ENCODE measurements around the gene C9orf85. TPM values are rescaled to one million over a fixed set of nuclear protein-coding genes. Genes with fewer than 3 reads are reported as not detected.

Gene C9orf85
- total and polyA plus RNA-seq, 9 of the 15 experiments (the other 6 are each of a cell fraction or from before 2014, with no cell fraction given): 6.7 to 17.6 (median 13.0) TPM

- in situ Hi-C loops (cut with MboI): no loop called here
- no TSS peak for BruUV-seq (replicated peaks)
Observed at GRCh38 chr9:71878327-71879274, 32.8 kb upstream of the C9orf85 start.

More at GRCh38 chr9:71878327-71879274, 32.8 kb upstream of the C9orf85 start:
- 97% methylated on average over 4 of the region's 4 CpGs for WGBS (ENCODE audit: insufficient coverage, low coverage, missing lambda C conversion rate)
- peaks cover 67% of the 10 kb centered on the region for H3K79me2 ChIP-seq (ENCODE audit: control insufficient read depth, insufficient read depth, low read length)
- H3K27me3 ChIP-seq (ENCODE audit: control insufficient read depth in 2 of 2, insufficient read depth in 2 of 2, low read length in 2 of 2): no peaks in the 10 kb centered on the region
- no peak overlapping the region for H3K4me3 ChIP-seq
- H3K9ac ChIP-seq (ENCODE audit: insufficient read depth in 1 of 2, low read depth in 2 of 2, low read length in 2 of 2): no peak overlapping the region
- H3K4me1 ChIP-seq (replicated peaks in 1 of 2; ENCODE audit: control insufficient read depth in 2 of 2, insufficient read depth in 2 of 2, low read length in 2 of 2): no peaks in the 10 kb centered on the region
- ChIA-PET CTCF (ENCODE audit: low intra/inter-chr PET ratio) (no interaction called here), POLR2A (no interaction called here)
- H3K27ac ChIP-seq (ENCODE audit: extremely low read depth, low read depth, low read length): no peak overlapping the region
- FAIRE-seq: no peak
- H3K9me1 ChIP-seq (ENCODE audit: control insufficient read depth, insufficient read depth, low read length): no peaks in the 10 kb centered on the region
- DNase-seq (ENCODE audit: extremely low read depth in 1 of 4, low spot score in 3 of 4): no peak
- intact Hi-C loops (cut with micrococcal nuclease): no loop called here
- ATAC-seq: no peak
- peaks cover 8% of the 10 kb centered on the region; the same call in 1 of the 3 replicates for H3K36me3 ChIP-seq (ENCODE audit: control insufficient read depth, insufficient read depth, low read length)
- H3K4me2 ChIP-seq (ENCODE audit: insufficient read depth, low read length): no peak overlapping the region
- TF ChIP-seq TRIM28 (IDR thresholded peaks at IDR 0.05) (peak; percentile 84), ZFX (CRISPR knock-in tag; IDR thresholded peaks at IDR 0.05) (no peak), TFAP4 (CRISPR knock-in tag; IDR thresholded peaks at IDR 0.05; ENCODE audit: borderline replicate concordance) (no peak), TRIM24 (IDR thresholded peaks at IDR 0.05) (0 out of 4 replicates have a peak, but pooled peaks of 1 of the 2 experiments have one; percentile 25), ZNF280A (IDR thresholded peaks at IDR 0.05; ENCODE audit: low read depth, partially characterized antibody) (peak; percentile 37), CBX3 (IDR thresholded peaks at IDR 0.05; ENCODE audit: borderline replicate concordance in 1 of 2, low read length in 2 of 2) (peak in 1 of 2 experiments; percentile 82; a peak in 2 of 3 replicates)
- H3K9me3 ChIP-seq (replicated peaks; ENCODE audit: control insufficient read depth, insufficient read depth, low read depth, low read length): peaks cover 5% of the 10 kb centered on the region; the same call in 1 of the 2 replicates
- H4K20me1 ChIP-seq (replicated peaks; ENCODE audit: control insufficient read depth, insufficient read depth, low read length): no peaks in the 10 kb centered on the region
- no peak overlapping the region for H2AFZ ChIP-seq (ENCODE audit: low read depth, low read length)
